Activated CD8-positive, alpha-beta memory T cell treated with anti-CD3 and anti-CD28 coated beads for 36 hours (primary cell): ENCODE measurements around the gene TAF11L5. TPM values are rescaled to one million over a fixed set of nuclear protein-coding genes. Genes with fewer than 3 reads are reported as not detected.
"Not testable (repeated sequence)": the region's sequence is repeated elsewhere in the genome, so short reads cannot be mapped to it uniquely, and the experiment has no call there.

Experiments used
- CTCF ChIA-PET: fragments of 350-600 bp; sonication (Branson Sonifier 250); formaldehyde crosslinking; loops from one replicate; lab custom pipeline; 2021; ENCODE audit warnings: antibody characterized with exemption; lab: Charles Lee
- POLR2A ChIA-PET: fragments of 350-600 bp; sonication (Branson Sonifier 250); formaldehyde crosslinking; loops from one replicate; lab custom pipeline; 2021; ENCODE audit warnings: antibody characterized with exemption; lab: Charles Lee
- total RNA-seq, 2 experiments: library from RNA; stranded (reverse); gene quantifications; one replicate each; pipeline ENCODE4 v1.2.3, GENCODE V29; 2021

TAF11L5 gene
- total RNA-seq = not detected

DNA sequence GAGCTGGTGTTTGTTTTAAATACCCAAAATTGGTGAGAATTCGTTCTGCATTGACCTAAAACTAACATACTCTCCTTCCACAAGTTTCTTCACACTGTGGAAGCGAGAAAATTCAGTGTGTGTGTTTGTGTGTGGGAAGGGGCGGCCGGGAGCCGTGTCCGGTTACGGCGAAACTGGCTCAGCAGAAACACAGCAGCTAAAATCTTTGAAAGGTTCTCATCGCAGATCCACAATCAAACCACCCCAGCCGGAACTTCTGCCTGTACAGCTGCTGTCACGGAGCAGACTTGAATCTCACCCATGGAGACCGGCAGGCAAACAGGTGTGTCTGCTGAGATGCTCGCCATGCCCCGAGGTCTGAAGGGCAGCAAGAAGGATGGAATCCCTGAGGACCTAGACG, at the start of gene TAF11L5:
TSS of gene TAF11L5 (plus strand) at position 301 of the 400 bp plus-strand sequence.
- POLR2A ChIA-PET, CTCF ChIA-PET: not testable (repeated sequence)

DNA sequence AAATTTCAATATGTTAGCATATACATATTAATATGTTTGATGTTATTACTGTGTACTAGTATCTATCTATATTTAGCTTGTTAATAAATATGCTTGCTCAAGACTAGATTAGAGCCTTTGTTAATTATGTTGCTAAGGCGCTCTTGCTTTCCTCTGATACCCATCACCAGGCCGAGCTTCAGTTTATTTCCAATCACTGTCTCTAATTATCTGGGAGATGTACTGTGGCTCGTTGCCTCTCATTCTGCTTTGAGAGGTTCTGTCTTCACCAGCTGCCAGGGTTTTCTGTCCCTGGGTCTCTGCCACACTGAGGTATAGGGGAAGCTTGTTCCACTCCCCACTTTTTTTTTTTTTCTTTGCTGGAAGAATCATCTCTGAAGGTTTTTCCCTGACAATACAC, 48.0 kb upstream of the TAF11L5 start:
- POLR2A ChIA-PET = no interaction called here
- CTCF ChIA-PET = no interaction called here

DNA sequence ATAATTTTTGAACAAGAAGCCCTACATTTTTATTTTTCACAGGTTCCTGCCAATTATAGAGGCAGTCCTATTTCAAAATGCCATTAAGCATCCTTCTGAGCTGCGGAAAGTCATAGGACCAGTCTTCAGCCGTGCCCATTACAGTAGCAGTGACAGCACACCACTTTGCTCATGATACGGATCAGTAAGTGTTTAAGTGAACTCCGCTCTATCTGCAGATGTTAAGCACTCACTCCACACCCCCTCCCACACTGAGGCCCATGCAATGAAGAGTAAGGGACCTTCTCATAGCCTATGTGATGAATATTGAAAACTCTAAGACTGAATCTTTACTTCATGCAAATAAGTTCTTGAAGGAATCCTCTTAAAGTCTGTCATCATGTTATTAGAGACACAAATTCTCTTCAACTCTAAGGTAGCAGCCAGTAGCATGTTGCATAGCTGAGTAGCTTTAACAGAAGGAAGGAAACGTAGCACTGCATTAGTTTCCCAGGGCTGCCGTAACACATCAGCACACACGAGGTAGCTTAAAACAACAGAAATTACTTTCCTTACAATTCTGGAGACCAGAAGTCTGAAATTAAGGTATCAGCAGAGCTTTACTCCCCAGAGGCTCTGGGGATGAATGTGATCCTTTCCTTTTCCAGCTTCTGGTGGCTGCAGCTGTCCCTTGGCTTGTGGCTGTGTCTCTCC, 47.3 kb upstream of the TAF11L5 start:
- POLR2A ChIA-PET = no interaction called here

DNA sequence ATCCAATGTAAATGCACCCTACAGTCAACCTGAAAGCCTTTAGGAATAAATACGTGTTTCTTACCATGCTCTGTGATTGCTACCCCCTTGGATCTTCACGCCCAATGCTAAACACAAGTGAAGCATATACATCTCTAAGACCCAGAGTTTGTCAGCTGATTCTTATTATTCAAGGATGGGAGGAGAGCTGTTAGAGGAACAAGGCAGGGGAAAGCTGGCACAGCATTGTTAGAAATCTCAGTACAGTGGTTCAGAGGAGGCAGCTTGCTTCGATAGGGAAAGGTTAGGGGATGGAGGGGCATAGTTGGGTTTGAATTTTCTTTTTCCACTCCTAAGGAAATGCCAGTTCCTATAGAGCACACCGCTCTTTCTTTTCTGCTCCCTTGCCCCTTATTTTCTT, 43.7 kb upstream of the TAF11L5 start:
- ChIA-PET CTCF (no interaction called here), POLR2A (no interaction called here)

More for the DNA sequence above, 47.3 kb upstream of the TAF11L5 start:
- CTCF ChIA-PET = no interaction called here

DNA sequence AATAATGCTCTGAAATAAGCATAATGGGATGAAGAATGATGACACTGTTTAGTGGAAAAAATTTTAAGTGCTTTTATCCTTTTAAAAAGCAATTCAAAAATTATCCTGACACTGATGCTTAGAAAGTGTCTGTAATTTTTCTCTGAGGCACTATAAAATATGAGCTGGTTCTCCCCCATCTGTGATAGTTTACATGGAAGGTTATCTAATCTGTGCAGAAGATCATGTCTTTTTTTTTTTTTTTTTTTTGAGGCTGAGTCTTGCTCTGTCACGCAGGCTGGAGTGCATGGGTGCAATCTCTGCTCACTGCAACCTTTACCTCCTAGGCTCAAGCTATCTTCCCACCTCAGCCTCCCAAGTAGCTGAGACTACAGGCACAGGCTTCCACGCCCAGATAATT, 42.2 kb upstream of the TAF11L5 start:
- CTCF ChIA-PET = interaction anchor here (1.2 kb wide), 1 partner anchor 81 kb away, joined by 3 read pairs; no protein-coding TSS in a partner anchor
- POLR2A ChIA-PET = no interaction called here

DNA sequence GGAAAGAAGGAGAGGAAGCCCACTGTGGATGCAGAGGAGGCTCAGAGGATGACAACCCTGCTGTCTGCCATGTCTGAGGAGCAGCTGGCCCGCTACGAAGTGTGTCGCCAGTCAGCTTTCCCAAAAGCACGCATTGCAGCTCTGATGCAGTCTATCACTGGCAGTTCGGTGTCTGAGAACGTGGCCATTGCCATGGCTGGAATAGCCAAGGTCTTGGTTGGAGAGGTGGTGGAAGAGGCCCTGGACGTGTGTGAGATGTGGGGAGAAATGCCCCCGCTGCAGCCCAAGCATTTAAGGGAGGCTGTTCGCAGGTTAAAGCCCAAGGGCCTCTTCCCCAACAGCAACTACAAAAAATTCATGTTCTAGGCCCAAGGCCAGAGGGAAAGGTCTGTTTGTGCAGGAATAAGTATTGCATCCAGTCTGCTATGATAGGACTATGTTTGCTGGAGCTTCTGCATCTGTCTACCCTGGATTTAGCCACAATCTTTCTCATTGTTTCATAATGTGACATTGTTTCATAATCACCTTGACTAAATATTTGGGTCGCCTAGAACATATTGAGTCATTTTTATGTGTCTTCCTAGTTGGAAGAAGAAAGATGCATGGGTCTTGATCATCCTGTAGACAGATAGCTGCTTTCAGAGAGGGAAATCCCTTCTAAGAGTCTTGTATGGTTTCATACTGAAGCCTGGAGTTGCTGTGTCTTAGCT, 38.4 kb upstream of the TAF11L5 start:
- CTCF ChIA-PET, POLR2A ChIA-PET: not testable (repeated sequence)

DNA sequence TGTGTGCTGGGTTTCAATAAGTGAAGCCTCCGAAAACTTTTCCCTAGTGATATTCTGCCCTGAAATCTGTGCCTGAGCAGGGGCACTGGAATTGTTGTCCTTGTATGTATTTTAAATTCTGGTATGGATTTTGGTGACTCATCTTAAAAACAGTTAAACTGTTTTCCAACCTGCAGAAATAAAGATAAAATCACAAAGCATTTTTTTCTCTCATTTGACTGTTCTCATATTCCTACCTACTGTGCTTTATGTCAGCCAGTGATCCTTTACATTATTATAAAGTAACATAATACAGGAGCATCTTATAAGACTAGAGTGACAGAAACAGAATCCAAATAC, 37.9 kb upstream of the TAF11L5 start:
- CTCF ChIA-PET = no interaction called here
- POLR2A ChIA-PET = no interaction called here

DNA sequence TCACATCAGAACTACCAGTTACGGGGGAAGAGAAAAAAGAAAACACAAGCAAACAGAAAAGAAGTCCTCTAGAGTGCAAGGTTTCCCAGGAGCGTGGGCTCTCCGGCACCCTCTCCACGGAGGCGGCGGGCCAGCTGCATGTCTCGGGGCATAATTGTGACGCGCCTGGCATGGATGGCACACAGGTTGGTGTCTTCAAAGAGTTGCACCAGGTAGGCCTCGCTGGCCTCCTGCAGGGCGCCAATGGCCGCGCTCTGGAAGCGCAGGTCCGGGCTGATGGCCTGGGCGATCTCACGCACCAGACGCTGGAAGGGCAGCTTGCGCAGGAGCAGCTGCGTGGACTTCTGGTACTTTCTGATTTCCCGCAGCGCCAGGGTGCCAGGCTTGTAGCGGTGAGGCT, 33.8 kb upstream of the TAF11L5 start:
- CTCF ChIA-PET = not testable (repeated sequence)

DNA sequence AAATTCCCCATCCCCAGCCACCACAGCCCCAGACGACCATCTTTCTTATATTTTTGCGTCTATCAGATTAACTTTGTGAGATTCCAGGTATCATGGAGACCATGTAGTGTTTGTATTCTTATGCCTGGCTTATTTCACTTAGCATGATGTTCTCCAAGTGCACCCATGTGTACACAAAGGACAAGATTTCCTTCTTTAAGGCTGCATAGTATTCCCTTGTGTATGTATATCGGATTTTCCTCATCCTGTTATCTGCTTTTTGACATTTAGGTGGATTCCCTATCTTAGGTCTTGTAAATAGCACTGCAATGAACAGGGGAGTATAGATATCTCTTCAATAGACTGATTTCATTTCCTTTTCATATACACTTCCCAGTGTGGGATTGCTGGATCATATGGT, 32.3 kb upstream of the TAF11L5 start:
- CTCF ChIA-PET = interaction anchor here (0.6 kb wide), 1 partner anchor 594 kb away, joined by 3 read pairs; no protein-coding TSS in a partner anchor
- POLR2A ChIA-PET = no interaction called here

More for the DNA sequence above, 33.8 kb upstream of the TAF11L5 start:
- POLR2A ChIA-PET = not testable (repeated sequence)

DNA sequence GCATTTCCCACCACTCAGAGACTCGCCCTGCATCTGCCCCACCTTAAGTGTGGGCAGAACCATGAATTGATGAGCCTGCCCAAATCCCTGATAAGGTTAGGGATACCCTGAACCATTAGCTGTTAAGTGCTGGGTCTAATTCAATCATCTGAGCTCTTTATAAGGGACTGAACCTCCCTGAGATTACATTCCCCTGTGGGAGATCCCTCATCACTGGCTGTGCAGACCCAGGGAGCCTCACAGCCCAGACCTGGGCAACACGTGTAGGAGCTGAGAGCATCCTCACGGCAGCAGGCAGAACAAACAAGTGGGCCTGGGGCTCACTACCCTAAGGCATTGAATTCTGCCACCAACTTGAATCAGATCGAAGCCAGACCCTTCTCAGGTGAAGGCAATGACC, 27.6 kb upstream of the TAF11L5 start:
- ChIA-PET POLR2A (no interaction called here), CTCF (no interaction called here)

DNA sequence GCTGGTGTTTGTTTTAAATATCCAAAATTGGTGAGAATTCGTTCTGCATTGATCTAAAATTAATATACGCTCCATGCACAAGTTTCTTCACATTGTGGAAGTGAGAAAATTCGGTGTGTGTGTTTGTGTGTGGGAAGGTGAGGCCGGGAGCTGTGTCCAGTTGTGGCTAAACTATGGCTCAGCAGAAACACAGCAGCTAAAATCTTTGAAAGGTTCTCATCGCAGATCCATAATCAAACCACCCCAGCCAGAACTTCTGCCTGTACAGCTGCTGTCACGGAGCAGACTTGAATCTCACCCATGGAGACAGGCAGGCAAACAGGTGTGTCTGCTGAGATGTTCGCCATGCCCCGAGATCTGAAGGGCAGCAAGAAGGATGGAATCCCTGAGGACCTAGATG, 27.1 kb upstream of the TAF11L5 start, which contains the start of gene TAF11L2:
TSS of gene TAF11L2 (plus strand) at position 301 of the 400 bp plus-strand sequence.
- POLR2A ChIA-PET, CTCF ChIA-PET: not testable (repeated sequence)

DNA sequence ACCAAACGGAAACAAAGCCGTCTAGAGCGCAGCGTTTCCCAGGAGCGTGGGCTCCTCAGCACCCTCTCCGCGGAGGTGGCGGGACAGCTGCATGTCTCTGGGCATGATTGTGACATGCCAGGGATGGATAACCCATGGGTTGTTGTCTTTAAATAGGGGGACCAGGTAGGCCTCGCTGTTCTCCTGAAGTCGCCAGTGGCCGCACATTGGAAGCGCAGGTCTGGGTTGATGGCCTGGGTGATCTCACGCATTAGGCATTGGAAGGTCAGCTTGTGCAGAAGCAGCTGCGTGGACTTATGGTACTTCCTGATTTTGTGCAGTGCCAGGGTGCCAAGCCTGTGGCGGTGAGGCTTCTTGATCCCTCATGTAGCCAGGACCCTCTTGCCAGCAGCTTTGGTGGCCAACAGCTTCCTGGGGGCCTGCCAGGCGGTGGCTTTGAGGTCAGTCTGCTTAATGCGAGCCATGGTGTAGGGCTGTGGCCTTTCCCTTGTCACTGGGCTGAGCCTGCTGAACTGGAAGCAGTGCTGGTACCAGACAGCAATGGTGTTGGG, 13.2 kb upstream of the TAF11L5 start:
- ChIA-PET CTCF (no interaction called here), POLR2A (no interaction called here)

DNA sequence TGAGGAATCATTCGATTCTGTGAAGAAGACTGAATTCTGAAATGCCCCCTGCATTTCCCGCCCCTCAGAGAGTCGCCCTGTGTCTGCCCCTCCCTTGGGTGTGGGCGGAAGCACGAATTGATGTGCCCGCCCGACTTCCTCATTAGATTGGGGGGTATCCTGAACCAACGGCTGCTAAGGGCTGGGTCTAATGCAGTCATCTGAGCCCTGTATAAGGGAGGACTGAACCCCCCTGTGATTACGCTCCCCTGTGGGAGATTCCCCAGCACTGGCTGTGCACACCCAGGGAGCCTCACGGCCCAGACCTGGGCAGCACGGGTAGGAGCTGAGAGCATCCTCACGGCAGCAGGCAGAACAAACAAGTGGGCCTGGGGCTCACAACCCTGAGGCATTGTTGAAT, 7.5 kb upstream of the TAF11L5 start:
- CTCF ChIA-PET, POLR2A ChIA-PET: not testable (repeated sequence)

DNA sequence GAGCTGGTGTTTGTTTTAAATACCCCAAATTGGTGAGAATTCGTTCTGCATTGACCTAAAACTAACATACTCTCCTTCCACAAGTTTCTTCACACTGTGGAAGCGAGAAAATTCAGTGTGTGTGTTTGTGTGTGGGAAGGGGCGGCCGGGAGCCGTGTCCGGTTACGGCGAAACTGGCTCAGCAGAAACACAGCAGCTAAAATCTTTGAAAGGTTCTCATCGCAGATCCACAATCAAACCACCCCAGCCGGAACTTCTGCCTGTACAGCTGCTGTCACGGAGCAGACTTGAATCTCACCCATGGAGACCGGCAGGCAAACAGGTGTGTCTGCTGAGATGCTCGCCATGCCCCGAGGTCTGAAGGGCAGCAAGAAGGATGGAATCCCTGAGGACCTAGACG, 7.0 kb upstream of the TAF11L5 start, which contains the start of gene TAF11L3:
TSS of gene TAF11L3 (plus strand) at position 301 of the 400 bp plus-strand sequence.
- CTCF ChIA-PET, POLR2A ChIA-PET: not testable (repeated sequence)

DNA sequence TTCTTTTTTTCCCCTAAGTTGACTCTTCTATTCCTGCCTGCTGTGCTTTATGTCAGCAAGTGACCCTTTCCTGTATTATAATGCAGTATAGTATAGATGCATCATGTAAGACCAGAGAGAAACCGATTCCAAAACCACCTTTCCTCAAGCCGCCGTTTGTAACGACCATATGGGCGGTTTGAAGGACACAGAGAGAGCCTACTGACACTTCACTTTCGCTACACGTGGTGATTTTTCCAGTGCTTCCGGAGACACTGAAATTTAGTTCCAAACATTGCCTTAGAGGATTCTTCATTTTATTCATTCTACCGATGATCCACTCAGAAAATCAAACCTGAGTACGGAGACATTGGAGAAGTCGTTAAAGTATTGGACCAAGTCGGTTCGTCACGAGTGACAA, 5.5 kb upstream of the TAF11L5 start:
- POLR2A ChIA-PET, CTCF ChIA-PET: not testable (repeated sequence)

DNA sequence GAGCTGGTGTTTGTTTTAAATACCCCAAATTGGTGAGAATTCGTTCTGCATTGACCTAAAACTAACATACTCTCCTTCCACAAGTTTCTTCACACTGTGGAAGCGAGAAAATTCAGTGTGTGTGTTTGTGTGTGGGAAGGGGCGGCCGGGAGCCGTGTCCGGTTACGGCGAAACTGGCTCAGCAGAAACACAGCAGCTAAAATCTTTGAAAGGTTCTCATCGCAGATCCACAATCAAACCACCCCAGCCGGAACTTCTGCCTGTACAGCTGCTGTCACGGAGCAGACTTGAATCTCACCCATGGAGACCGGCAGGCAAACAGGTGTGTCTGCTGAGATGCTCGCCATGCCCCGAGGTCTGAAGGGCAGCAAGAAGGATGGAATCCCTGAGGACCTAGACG, 3.5 kb upstream of the TAF11L5 start, which contains the start of gene TAF11L4:
TSS of gene TAF11L4 (plus strand) at position 301 of the 400 bp plus-strand sequence.
- POLR2A ChIA-PET, CTCF ChIA-PET: not testable (repeated sequence)

DNA sequence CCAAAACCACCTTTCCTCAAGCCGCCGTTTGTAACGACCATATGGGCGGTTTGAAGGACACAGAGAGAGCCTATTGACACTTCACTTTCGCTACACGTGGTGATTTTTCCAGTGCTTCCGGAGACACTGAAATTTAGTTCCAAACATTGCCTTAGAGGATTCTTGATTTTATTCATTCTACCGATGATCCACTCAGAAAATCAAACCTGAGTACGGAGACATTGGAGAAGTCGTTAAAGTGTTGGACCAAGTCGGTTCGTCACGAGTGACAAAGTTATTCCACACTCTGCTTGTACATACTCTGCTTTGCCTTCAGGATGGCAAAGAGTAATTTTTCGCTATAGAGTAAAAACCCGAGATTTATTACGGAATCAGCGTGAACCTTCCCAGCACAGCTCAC, 1.5 kb downstream of the TAF11L5 start:
- POLR2A ChIA-PET, CTCF ChIA-PET: not testable (repeated sequence)

DNA sequence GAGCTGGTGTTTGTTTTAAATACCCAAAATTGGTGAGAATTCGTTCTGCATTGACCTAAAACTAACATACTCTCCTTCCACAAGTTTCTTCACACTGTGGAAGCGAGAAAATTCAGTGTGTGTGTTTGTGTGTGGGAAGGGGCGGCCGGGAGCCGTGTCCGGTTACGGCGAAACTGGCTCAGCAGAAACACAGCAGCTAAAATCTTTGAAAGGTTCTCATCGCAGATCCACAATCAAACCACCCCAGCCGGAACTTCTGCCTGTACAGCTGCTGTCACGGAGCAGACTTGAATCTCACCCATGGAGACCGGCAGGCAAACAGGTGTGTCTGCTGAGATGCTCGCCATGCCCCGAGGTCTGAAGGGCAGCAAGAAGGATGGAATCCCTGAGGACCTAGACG, 3.3 kb downstream of the TAF11L5 start, which contains the start of gene TAF11L6:
TSS of gene TAF11L6 (plus strand) at position 301 of the 400 bp plus-strand sequence.
- CTCF ChIA-PET, POLR2A ChIA-PET: not testable (repeated sequence)
